HFF-Myc (cell line): Measurements from ENCODE around the gene SEPTIN10.
A peak's percentile ranks its signal among the peaks of the same experiment; 100 is the strongest.

Experiments used
- DNase-seq: peaks from one replicate; pipeline ENCODE4 v3.0.0-alpha.2; 2011; ENCODE audit warnings: low read depth; ENCODE audit errors: extremely low read depth
- H3K4me3 ChIP-seq: replicated peaks from 2 replicates; pipeline ENCODE4 v1.5.1; 2011; ENCODE audit warnings: low read depth, mild to moderate bottlenecking, control low read depth, low read length
- TF ChIP-seq, protein P1 (sequence below): IDR thresholded peaks from 2 replicates; pipeline ENCODE4 v1.5.1; 2012; ENCODE audit warnings: mild to moderate bottlenecking, low read depth, low read length, control low read depth; ENCODE audit errors: missing control alignments

SEPTIN10 gene

DNA sequence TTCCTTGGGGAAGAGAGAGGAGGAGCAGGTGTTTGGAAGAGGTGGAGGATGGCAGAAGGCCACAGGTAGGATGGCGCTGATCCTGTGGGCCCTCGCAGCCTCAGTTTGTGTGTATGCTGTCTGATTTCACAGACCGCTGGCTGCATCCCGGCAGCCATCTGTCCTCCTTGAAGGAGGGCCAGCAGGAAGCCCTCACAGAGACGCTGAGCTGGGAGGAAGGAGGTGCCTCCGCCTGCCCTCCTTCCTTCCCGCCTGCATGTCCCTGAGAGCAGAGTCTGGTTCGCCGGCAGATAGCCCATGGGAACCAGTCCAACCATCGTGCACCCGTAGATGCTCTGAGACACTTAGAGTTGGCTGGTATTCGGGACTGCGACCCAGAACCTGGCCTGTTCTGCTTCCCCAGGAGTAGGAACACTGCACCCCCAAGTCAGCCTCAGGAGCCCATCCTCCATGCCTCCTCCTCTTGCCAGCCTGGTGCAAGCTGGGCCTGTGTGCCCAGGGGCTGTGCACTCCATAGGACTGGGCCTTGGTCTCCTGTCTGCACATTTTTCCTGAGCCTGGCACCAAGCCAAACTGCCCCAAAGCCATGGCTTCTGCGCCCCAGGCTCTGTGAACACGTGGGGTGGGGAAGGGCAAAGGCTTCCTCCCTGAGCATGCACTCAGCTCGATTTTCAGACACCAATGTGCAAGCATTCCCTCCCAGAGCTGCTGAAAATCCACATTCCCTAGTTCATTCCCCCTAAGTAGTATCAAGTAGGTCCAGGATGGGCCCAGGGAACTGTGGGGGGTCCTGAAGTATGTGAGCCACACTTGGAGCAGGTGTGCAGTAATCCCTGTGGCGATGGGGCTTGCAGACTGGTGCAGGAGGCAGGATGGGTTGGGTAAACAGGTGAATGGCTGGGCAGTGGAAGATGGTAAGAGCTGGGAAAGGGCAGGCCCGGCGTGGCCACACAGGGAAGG is 115.6 kb downstream of the SEPTIN10 start:
- H3K4me3 ChIP-seq, result no peak overlapping the region
- TF ChIP-seq, protein P1, sequence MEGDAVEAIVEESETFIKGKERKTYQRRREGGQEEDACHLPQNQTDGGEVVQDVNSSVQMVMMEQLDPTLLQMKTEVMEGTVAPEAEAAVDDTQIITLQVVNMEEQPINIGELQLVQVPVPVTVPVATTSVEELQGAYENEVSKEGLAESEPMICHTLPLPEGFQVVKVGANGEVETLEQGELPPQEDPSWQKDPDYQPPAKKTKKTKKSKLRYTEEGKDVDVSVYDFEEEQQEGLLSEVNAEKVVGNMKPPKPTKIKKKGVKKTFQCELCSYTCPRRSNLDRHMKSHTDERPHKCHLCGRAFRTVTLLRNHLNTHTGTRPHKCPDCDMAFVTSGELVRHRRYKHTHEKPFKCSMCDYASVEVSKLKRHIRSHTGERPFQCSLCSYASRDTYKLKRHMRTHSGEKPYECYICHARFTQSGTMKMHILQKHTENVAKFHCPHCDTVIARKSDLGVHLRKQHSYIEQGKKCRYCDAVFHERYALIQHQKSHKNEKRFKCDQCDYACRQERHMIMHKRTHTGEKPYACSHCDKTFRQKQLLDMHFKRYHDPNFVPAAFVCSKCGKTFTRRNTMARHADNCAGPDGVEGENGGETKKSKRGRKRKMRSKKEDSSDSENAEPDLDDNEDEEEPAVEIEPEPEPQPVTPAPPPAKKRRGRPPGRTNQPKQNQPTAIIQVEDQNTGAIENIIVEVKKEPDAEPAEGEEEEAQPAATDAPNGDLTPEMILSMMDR, result no peak
- DNase-seq, result peak; percentile 20

DNA sequence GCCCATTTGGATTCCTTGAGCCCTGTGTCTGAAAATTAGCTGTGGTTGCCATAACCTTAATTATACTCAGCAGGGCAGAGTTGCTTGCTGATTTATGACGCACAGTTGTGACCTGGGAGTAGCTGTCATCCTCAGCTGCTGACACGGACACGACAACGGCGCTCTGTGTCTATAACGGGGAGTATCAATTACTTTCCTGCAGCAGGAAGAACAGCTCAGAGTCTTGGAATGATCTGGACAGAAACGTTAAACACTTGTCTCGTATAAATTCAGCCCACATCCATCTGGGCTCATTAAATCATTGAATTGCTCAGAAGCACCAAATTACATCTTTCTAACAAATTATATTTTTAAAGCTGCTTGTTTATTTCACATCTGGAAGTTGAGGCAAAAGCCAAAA is 116.3 kb downstream of the SEPTIN10 start:
- TF ChIP-seq, protein P1, result no peak
- peak; percentile 86 for DNase-seq

DNA sequence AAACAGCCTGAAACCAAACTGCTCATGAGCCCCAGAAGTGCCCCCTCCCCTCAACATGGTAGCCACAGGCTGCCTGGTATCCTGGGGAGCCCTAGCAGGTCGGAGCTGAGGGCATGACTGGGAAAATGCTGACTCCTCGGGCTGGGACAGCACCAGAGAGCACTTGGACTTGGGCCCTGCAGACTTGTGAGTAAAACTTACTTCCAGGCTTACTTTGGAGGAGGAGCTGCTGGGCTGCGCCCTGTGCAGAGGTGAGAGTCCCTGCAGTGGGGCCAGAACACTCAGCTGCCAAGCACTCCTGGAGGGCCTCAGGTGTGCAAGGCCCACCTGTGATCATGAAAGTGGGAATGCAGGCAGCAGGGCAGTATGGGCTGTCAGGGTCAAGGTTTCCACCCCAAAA is 119.4 kb downstream of the SEPTIN10 start:
- no peak overlapping the region for H3K4me3 ChIP-seq
- TF ChIP-seq, protein P1, result no peak
- no peak for DNase-seq

More for the DNA sequence above, 116.3 kb downstream of the SEPTIN10 start:
- H3K4me3 ChIP-seq, result no peak overlapping the region

DNA sequence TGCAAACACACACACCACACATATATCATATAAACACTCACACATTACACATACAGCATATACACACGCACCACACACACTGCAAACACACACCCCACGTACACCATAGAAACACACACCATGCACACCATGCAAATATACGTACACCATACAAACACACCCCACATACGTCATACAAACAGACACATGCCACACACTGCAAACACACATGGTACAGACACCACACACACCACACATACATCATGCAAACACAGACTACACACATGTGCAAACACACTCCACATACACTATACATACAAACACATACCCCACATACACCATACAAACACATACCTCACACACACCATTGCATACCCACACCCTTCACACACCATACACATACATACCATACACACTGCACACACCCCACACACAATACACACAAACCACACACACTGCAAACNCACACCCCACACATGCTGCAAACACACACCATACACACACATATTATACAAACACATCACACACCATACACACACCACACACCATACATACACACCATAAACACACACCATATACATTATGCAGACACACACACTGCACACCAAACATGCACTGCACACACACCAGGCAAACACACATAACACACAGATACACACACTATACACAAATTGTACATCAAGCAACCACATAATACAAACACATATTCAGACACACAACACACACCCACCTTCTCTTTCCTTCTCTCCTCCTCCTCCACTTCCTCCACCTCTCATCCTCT is 120.4 kb downstream of the SEPTIN10 start:
- H3K4me3 ChIP-seq, result no peak overlapping the region
- TF ChIP-seq, protein P1, result no peak
- DNase-seq, result no peak
